ENCODE measurements around the gene MRPL14. TPM values are rescaled to one million over a fixed set of nuclear protein-coding genes. Genes with fewer than 3 reads are reported as not detected.

The MRPL14 gene
- total RNA-seq, 1 experiment from 2014 or later = 69.6 TPM

DNA sequence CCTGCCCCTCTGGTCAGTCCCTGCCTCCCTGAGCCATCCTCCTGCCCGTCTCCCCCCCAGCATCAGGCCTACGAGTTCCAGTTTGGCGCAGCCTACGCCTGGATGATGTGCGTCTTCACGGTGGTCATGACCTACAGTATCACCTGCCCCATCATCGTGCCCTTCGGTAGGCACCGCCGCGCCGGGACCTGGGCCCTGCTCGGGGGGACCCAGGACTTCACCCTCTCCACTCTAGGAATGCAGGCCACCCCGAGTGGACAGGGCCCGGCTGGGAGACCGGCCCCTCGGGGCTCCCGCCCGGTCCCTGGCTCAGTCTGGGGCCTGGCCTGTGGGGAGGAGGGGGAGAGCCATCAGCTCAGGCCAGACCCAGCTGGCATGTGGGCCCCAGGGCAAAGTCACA is 25.3 kb upstream of the MRPL14 start:
- ChIA-PET RAD21 (ENCODE audit: low non-redundant PET in 1 of 2, low total read pairs in 2 of 2, uncharacterized antibody in 2 of 2, unreplicated experiment in 2 of 2) (no interaction called here), CTCF (interaction anchor here (0.9 kb wide), 1 partner anchor 56 kb away, joined by 3 read pairs; no protein-coding TSS in a partner anchor), POLR2A (no interaction called here)
- ATAC-seq (no peak), DNase-seq (ENCODE audit: low read depth, low spot score) (no peak)
- intact Hi-C loops (cut with micrococcal nuclease) = no loop called here
- no peaks in the 10 kb centered on the region for H3K79me2 ChIP-seq (ENCODE audit: insufficient read depth, low read length)
- H3K4me2 ChIP-seq (ENCODE audit: low read length) = no peak overlapping the region
- no peaks in the 10 kb centered on the region for H4K20me1 ChIP-seq (ENCODE audit: insufficient read depth)
- H3K4me3 ChIP-seq (replicated peaks in 1 of 2; ENCODE audit: low read depth in 1 of 2, low read length in 2 of 2) = no peak overlapping the region
- H3K9ac ChIP-seq (ENCODE audit: low read length) = no peak overlapping the region
- no peak overlapping the region for H3K27ac ChIP-seq (ENCODE audit: low read depth, low read length)
- no peak overlapping the region for H2AFZ ChIP-seq (ENCODE audit: low read depth, low read length, poor library complexity, severe bottlenecking)
- no peaks in the 10 kb centered on the region for H3K9me2 ChIP-seq (ENCODE audit: insufficient read depth)
- peaks cover 7 to 8% of the 10 kb centered on the region in 2 experiments; a peak in 3 of 4 replicates for H3K36me3 ChIP-seq (ENCODE audit: control insufficient read depth in 1 of 2, insufficient read depth in 2 of 2, low read length in 2 of 2)
- no peaks in the 10 kb centered on the region for H3K9me3 ChIP-seq (ENCODE audit: control insufficient read depth in 1 of 2, insufficient read depth in 1 of 2, low read depth in 1 of 2, low read length in 2 of 2)
- peaks cover 0 to 6% of the 10 kb centered on the region in 2 experiments; a peak in 1 of 4 replicates for H3K4me1 ChIP-seq (ENCODE audit: control insufficient read depth in 1 of 2, insufficient read depth in 2 of 2, low read length in 2 of 2)
- no TSS peak for BruUV-seq (replicated peaks)
- TF ChIP-seq ZNF274 (IDR thresholded peaks at IDR 0.05; ENCODE audit: low read depth, low read length) (no peak), POLR2A (IDR thresholded peaks at IDR 0.05; ENCODE audit: borderline replicate concordance, extremely low read depth, insufficient read depth, insufficient read length) (no peak), SP1 (IDR thresholded peaks at IDR 0.05; ENCODE audit: low read depth) (no peak), CTCF (IDR thresholded peaks at IDR 0.05 in 2 of 3, conservative IDR thresholded peaks at IDR 0.05 in 1 of 3; ENCODE audit: borderline replicate concordance in 1 of 3, insufficient read depth in 1 of 3, low read depth in 2 of 3, low read length in 2 of 3) (no peak), ZBTB33 (IDR thresholded peaks at IDR 0.05; ENCODE audit: extremely low read depth, insufficient replicate concordance, low read length) (no peak), EZH2phosphoT487 (IDR thresholded peaks at IDR 0.05; ENCODE audit: borderline replicate concordance) (no peak), POLR2AphosphoS5 (IDR thresholded peaks at IDR 0.05; ENCODE audit: low read depth, low read length) (no peak), YY1 (IDR thresholded peaks at IDR 0.05; ENCODE audit: extremely low read depth, insufficient replicate concordance, low read depth, low read length) (no peak), ZFX (IDR thresholded peaks at IDR 0.05) (no peak)
- no peaks in the 10 kb centered on the region for H3K27me3 ChIP-seq (ENCODE audit: insufficient read depth, low read length)

Data from HCT116 (cell line).